WERI-Rb-1 (cell line): ENCODE measurements around the gene LTF.

Experiments
- DNase-seq: peaks from one replicate; pipeline ENCODE4 v3.0.0-alpha.2; 2020
- H3K27ac ChIP-seq: fragments of 250-450 bp; sonication (Bioruptor Pico); 2 replicates; pipeline ENCODE4 v1.5.1; 2020; ENCODE audit warnings: mild to moderate bottlenecking, moderate library complexity
- H3K27me3 ChIP-seq: fragments of 250-450 bp; sonication (Bioruptor Pico); 2 replicates; pipeline ENCODE4 v1.5.1; 2021; ENCODE audit warnings: mild to moderate bottlenecking, low read depth, moderate library complexity; ENCODE audit not compliant: insufficient read depth, severe bottlenecking
- H3K36me3 ChIP-seq: fragments of 250-450 bp; sonication (Bioruptor Pico); 2 replicates; pipeline ENCODE4 v1.5.1; 2020; ENCODE audit warnings: mild to moderate bottlenecking, moderate library complexity
- H3K4me3 ChIP-seq: 2 replicates; pipeline ENCODE4 v1.5.1; 2011; ENCODE audit warnings: low read depth, mild to moderate bottlenecking, control low read depth, low read length
- H3K9me3 ChIP-seq: fragments of 250-450 bp; sonication (Bioruptor Pico); 2 replicates; pipeline ENCODE4 v1.5.1; 2021; ENCODE audit warnings: mild to moderate bottlenecking, moderate library complexity; ENCODE audit not compliant: severe bottlenecking
- CTCF ChIP-seq: IDR thresholded peaks from 2 replicates; pipeline ENCODE4 v1.5.1; 2011; ENCODE audit warnings: low read depth, mild to moderate bottlenecking, control low read depth, inconsistent platforms, low read length

Gene LTF

GRCh38 chr3:46468753-46469600 is 4.3 kb upstream of the LTF start:
- no peak for TF ChIP-seq CTCF
- H3K4me3 ChIP-seq: no peak overlapping the region
- H3K9me3 ChIP-seq: no peaks in the 10 kb centered on the region
- DNase-seq: no peak
- H3K27me3 ChIP-seq: peaks cover 13% of the 10 kb centered on the region
- no peak overlapping the region for H3K27ac ChIP-seq
- H3K36me3 ChIP-seq: no peaks in the 10 kb centered on the region

- no peaks in the 10 kb centered on the region for H3K36me3 ChIP-seq
- H3K9me3 ChIP-seq: no peaks in the 10 kb centered on the region
- DNase-seq: no peak
- TF ChIP-seq CTCF: no peak
- no peak overlapping the region for H3K27ac ChIP-seq
- H3K27me3 ChIP-seq: peaks cover 23% of the 10 kb centered on the region
- no peak overlapping the region for H3K4me3 ChIP-seq
Measured at GRCh38 chr3:46467562-46467961, 2.9 kb upstream of the LTF start.

- TF ChIP-seq CTCF: no peak
- no peak overlapping the region for H3K4me3 ChIP-seq
- H3K27me3 ChIP-seq: peaks cover 28% of the 10 kb centered on the region
- no peak for DNase-seq
- no peak overlapping the region for H3K27ac ChIP-seq
- H3K9me3 ChIP-seq: no peaks in the 10 kb centered on the region
- H3K36me3 ChIP-seq: no peaks in the 10 kb centered on the region
Measured at GRCh38 chr3:46466871-46467403, 2.2 kb upstream of the LTF start.

- no peak for TF ChIP-seq CTCF
- peaks cover 28% of the 10 kb centered on the region for H3K27me3 ChIP-seq
- DNase-seq: no peak
- H3K9me3 ChIP-seq: no peaks in the 10 kb centered on the region
- H3K36me3 ChIP-seq: no peaks in the 10 kb centered on the region
- H3K4me3 ChIP-seq: no peak overlapping the region
- no peak overlapping the region for H3K27ac ChIP-seq
Measured at GRCh38 chr3:46466273-46466672, 1.6 kb upstream of the LTF start.

GRCh38 chr3:46465196-46465520 is 453 bp upstream of the LTF start:
- no peak for TF ChIP-seq CTCF
- DNase-seq: no peak
- no peaks in the 10 kb centered on the region for H3K36me3 ChIP-seq
- no peak overlapping the region for H3K27ac ChIP-seq
- peaks cover 28% of the 10 kb centered on the region for H3K27me3 ChIP-seq
- no peak overlapping the region for H3K4me3 ChIP-seq
- H3K9me3 ChIP-seq: no peaks in the 10 kb centered on the region

- Histone ChIP-seq H3K27ac (no peak overlapping the region), H3K4me3 (no peak overlapping the region), H3K27me3 (peaks cover 28% of the 10 kb centered on the region), H3K36me3 (no peaks in the 10 kb centered on the region), H3K9me3 (no peaks in the 10 kb centered on the region)
- no peak for DNase-seq
- no peak for TF ChIP-seq CTCF
Measured at GRCh38 chr3:46463868-46464241, 850 bp downstream of the LTF start.
